Keratinocyte (primary cell): ENCODE measurements around the gene KRTAP10-4. TPM values are rescaled to one million over a fixed set of nuclear protein-coding genes. Genes with fewer than 3 reads are reported as not detected.

Experiments used
- DNase-seq: peaks from one replicate; pipeline ENCODE4 v3.0.0-alpha.2; 2011; ENCODE audit warnings: low read depth, missing footprints, low spot score
- FAIRE-seq: peaks from 2 replicates; lab custom pipeline; 2011; peaks lifted over from hg19 to GRCh38; lab: Jason Lieb, UNC
- H2AFZ ChIP-seq: 2 replicates; pipeline ENCODE4 v1.6.0; 2012; ENCODE audit warnings: low read length, control low read depth, inconsistent platforms; ENCODE audit not compliant: control insufficient read depth
- H3K27ac ChIP-seq: 2 replicates; pipeline ENCODE4 v1.5.1; 2011; ENCODE audit warnings: low read length; ENCODE audit not compliant: control insufficient read depth, insufficient read depth
- H3K27me3 ChIP-seq: 3 replicates; pipeline ENCODE4 v1.6.0; 2011; ENCODE audit warnings: low read length; ENCODE audit not compliant: control insufficient read depth, insufficient read depth; ENCODE audit errors: extremely low read depth
- H3K36me3 ChIP-seq, 2 experiments: 2 replicates in 1 of 2; 3 replicates in 1 of 2; pipeline ENCODE4 v1.5.1; 2011; ENCODE audit warnings: low read length in 2 of 2, mild to moderate bottlenecking in 1 of 2; ENCODE audit not compliant: control insufficient read depth in 2 of 2, insufficient read depth in 2 of 2; ENCODE audit errors: extremely low read depth in 1 of 2
- H3K4me1 ChIP-seq: 3 replicates; pipeline ENCODE4 v1.5.1; 2011; ENCODE audit warnings: low read length; ENCODE audit not compliant: control insufficient read depth, insufficient read depth; ENCODE audit errors: extremely low read depth
- H3K4me2 ChIP-seq: 3 replicates; pipeline ENCODE4 v1.6.0; 2011; ENCODE audit warnings: low read depth, low read length; ENCODE audit not compliant: control insufficient read depth, insufficient read depth; ENCODE audit errors: extremely low read depth
- H3K4me3 ChIP-seq, 3 experiments: fragments of 200-600 bp in 1 of 3; sonication (generic) in 1 of 3; 2 replicates in 2 of 3; 3 replicates in 1 of 3; pipeline ENCODE4 v1.5.1; 2011 to 2016; ENCODE audit warnings: low read length in 3 of 3, mild to moderate bottlenecking in 3 of 3, control low read depth in 2 of 3, inconsistent platforms in 1 of 3, low read depth in 1 of 3, mixed read lengths in 1 of 3, mixed run types in 1 of 3, moderate library complexity in 1 of 3; ENCODE audit not compliant: control insufficient read depth in 2 of 3, insufficient read depth in 2 of 3; ENCODE audit errors: extremely low read depth in 1 of 3
- H3K79me2 ChIP-seq: 2 replicates; pipeline ENCODE4 v1.6.0; 2012; ENCODE audit warnings: low read length; ENCODE audit not compliant: control insufficient read depth, insufficient read depth
- H3K9ac ChIP-seq: 3 replicates; pipeline ENCODE4 v1.6.0; 2011; ENCODE audit warnings: low read length; ENCODE audit not compliant: control insufficient read depth, insufficient read depth; ENCODE audit errors: extremely low read depth
- H3K9me1 ChIP-seq: 3 replicates; pipeline ENCODE4 v1.6.0; 2011; ENCODE audit warnings: low read length; ENCODE audit not compliant: control insufficient read depth, insufficient read depth; ENCODE audit errors: extremely low read depth
- H3K9me3 ChIP-seq: 2 replicates; pipeline ENCODE4 v1.5.1; 2012; ENCODE audit warnings: low read depth, low read length; ENCODE audit not compliant: control insufficient read depth
- H4K20me1 ChIP-seq: 3 replicates; pipeline ENCODE4 v1.6.0; 2011; ENCODE audit warnings: low read length; ENCODE audit not compliant: control insufficient read depth, insufficient read depth; ENCODE audit errors: extremely low read depth
- CTCF ChIP-seq, 3 experiments: IDR thresholded peaks in 1 of 3; conservative IDR thresholded peaks in 1 of 3; optimal IDR thresholded peaks in 1 of 3; 2 replicates in 2 of 3; 3 replicates in 1 of 3; pipeline versions ENCODE3 to v1.5.1; 2011; ENCODE audit warnings: low read length in 3 of 3, mild to moderate bottlenecking in 3 of 3, moderate library complexity in 2 of 3, control low read depth in 1 of 3, inconsistent platforms in 1 of 3; ENCODE audit not compliant: insufficient read depth in 2 of 3; ENCODE audit errors: extremely low read depth in 1 of 3
- EZH2 ChIP-seq: IDR thresholded peaks from one replicate; pipeline ENCODE4 v1.6.1; 2012; ENCODE audit warnings: inconsistent platforms, mild to moderate bottlenecking, low read length, moderate library complexity
- dilution Hi-C: fragments of 300-500 bp; cut with MboI; formaldehyde crosslinking; loops from one replicate; pipeline ENCODE4 v1.7.0; 2020; ENCODE audit warnings: low sequenced_read_pairs; ENCODE audit not compliant: extremely low pct_ligation_motif_present
- polyA plus RNA-seq, 5 experiments: library from polyadenylated mRNA; depleted of rRNA in 3 of 5; stranded (reverse) in 3 of 5; stranded (forward) in 1 of 5; unstranded in 1 of 5; fragments of >200 nt; gene quantifications; 1 replicate in 1 of 5; 2 replicates in 3 of 5; 3 replicates in 1 of 5; pipeline versions ENCODE4 v1.2.1 to v1.2.3, GENCODE V29; 2011 to 2012; ENCODE audit warnings: missing spikeins in 2 of 5, low read depth in 1 of 5, low replicate concordance in 1 of 5

Gene KRTAP10-4
- polyA plus RNA-seq, 1 donor (not counting 4 experiments of a cell fraction or from before 2014, with no cell fraction given) = not detected

- Histone ChIP-seq H3K9me1 (no peaks in the 10 kb centered on the region), H3K4me3 (no peak overlapping the region), H3K4me1 (peaks cover 7% of the 10 kb centered on the region), H3K9ac (no peak overlapping the region), H4K20me1 (no peaks in the 10 kb centered on the region), H3K9me3 (peaks cover 7% of the 10 kb centered on the region), H2AFZ (no peak overlapping the region), H3K4me2 (no peak overlapping the region), H3K27me3 (peaks cover 19% of the 10 kb centered on the region), H3K27ac (no peak overlapping the region), H3K79me2 (no peaks in the 10 kb centered on the region), H3K36me3 (no peaks in the 10 kb centered on the region)
- no peak for DNase-seq
- FAIRE-seq = no peak
- TF ChIP-seq CTCF (optimal IDR thresholded peaks at IDR 0.05 in 1 of 3, IDR thresholded peaks at IDR 0.05 in 1 of 3, conservative IDR thresholded peaks at IDR 0.05 in 1 of 3; ENCODE audit: extremely low read depth in 1 of 3, insufficient read depth in 2 of 3, low read length in 3 of 3) (no peak), EZH2 (no peak)
- dilution Hi-C loops = no loop called here
Measured at GRCh38 chr21:44612669-44613229, 39.2 kb downstream of the KRTAP10-4 start.

- H3K27ac ChIP-seq = no peak overlapping the region
- H3K4me3 ChIP-seq = no peak overlapping the region
- dilution Hi-C loops = no loop called here
- H3K9me1 ChIP-seq = no peaks in the 10 kb centered on the region
- no peak overlapping the region for H3K4me2 ChIP-seq
- no peak overlapping the region for H3K9ac ChIP-seq
- H3K9me3 ChIP-seq = peaks cover 7% of the 10 kb centered on the region
- H3K27me3 ChIP-seq = peaks cover 19% of the 10 kb centered on the region
- no peak for TF ChIP-seq CTCF (optimal IDR thresholded peaks at IDR 0.05 in 1 of 3, IDR thresholded peaks at IDR 0.05 in 1 of 3, conservative IDR thresholded peaks at IDR 0.05 in 1 of 3; ENCODE audit: extremely low read depth in 1 of 3, insufficient read depth in 2 of 3, low read length in 3 of 3)
- TF ChIP-seq EZH2 = no peak
- H2AFZ ChIP-seq = no peak overlapping the region
- H4K20me1 ChIP-seq = no peaks in the 10 kb centered on the region
- DNase-seq (no peak), FAIRE-seq (no peak)
- no peaks in the 10 kb centered on the region for H3K79me2 ChIP-seq
- H3K4me1 ChIP-seq = peaks cover 7% of the 10 kb centered on the region
- H3K36me3 ChIP-seq = no peaks in the 10 kb centered on the region
Measured at GRCh38 chr21:44613386-44614155, 40.0 kb downstream of the KRTAP10-4 start.
